HCT116 (cell line): Measurements from ENCODE around the gene PILRA. TPM values are rescaled to one million over a fixed set of nuclear protein-coding genes. Genes with fewer than 3 reads are reported as not detected.

Experiments
- ATAC-seq: fragments of 200-7000 bp; cut with Tn5 transposase; 2 replicates; pipeline ENCODE4 v1.9.1; 2020; ENCODE audit warnings: mild to moderate bottlenecking, moderate library complexity
- BruUV-seq: library from RNA; stranded (reverse); fragments of 400-500 nt; replicated peaks from 2 replicates; lab custom pipeline; 2021; lab: Mats Ljungman, UMichigan
- CTCF ChIA-PET: fragments of 300-600 bp; sonication (Branson Sonifier 250); formaldehyde crosslinking; loops from one replicate; lab custom pipeline; 2021; ENCODE audit warnings: antibody characterized with exemption; lab: Charles Lee
- POLR2A ChIA-PET: fragments of 300-600, 350-600 bp; sonication (Branson Sonifier 250); formaldehyde crosslinking; loops from one replicate; lab custom pipeline; 2021; ENCODE audit warnings: antibody characterized with exemption; lab: Charles Lee
- RAD21 ChIA-PET, 2 experiments: fragments of 300-600 bp; sonication (Branson Sonifier 250); formaldehyde crosslinking; loops; one replicate each; lab custom pipeline; 2023; ENCODE audit warnings: low total read pairs in 2 of 2; ENCODE audit not compliant: uncharacterized antibody in 2 of 2, unreplicated experiment in 2 of 2, low non-redundant PET in 1 of 2; lab: Charles Lee
- DNase-seq: peaks from one replicate; pipeline ENCODE4 v3.0.0-alpha.2; 2010; ENCODE audit warnings: low read depth, low spot score
- H2AFZ ChIP-seq: fragments of 200-600 bp; shearing (Covaris generic), sonication (generic); 2 replicates; pipeline ENCODE4 v1.6.1; 2017; ENCODE audit warnings: low read depth, mixed run types, mixed read lengths, antibody characterized with exemption, low read length; ENCODE audit not compliant: poor library complexity, severe bottlenecking
- H3K27ac ChIP-seq: 2 replicates; pipeline ENCODE4 v1.5.1; 2012; ENCODE audit warnings: low read depth, low read length
- H3K27me3 ChIP-seq: fragments of 200-600 bp; sonication (generic); 2 replicates; pipeline ENCODE4 v1.6.1; 2016; ENCODE audit warnings: mixed run types, low read length, mixed read lengths; ENCODE audit not compliant: insufficient read depth
- H3K36me3 ChIP-seq, 2 experiments: fragments of 200-500 bp in 1 of 2; fragments of 200-600 bp in 1 of 2; sonication (Bioruptor generic) in 1 of 2; sonication (generic) in 1 of 2; 2 replicates each; pipeline versions ENCODE4 v1.5.1 to v1.6.1; 2014 to 2016; ENCODE audit warnings: low read length in 2 of 2, inconsistent platforms in 1 of 2, mixed read lengths in 1 of 2, mixed run types in 1 of 2; ENCODE audit not compliant: insufficient read depth in 2 of 2, control insufficient read depth in 1 of 2
- H3K4me1 ChIP-seq, 2 experiments: fragments of 200-600 bp in 1 of 2; sonication (generic) in 1 of 2; 2 replicates each; pipeline versions ENCODE4 v1.5.1 to v1.6.1; 2012 to 2017; ENCODE audit warnings: low read length in 2 of 2, inconsistent platforms in 1 of 2, mild to moderate bottlenecking in 1 of 2, mixed read lengths in 1 of 2, mixed run types in 1 of 2, moderate library complexity in 1 of 2; ENCODE audit not compliant: insufficient read depth in 2 of 2, control insufficient read depth in 1 of 2
- H3K4me2 ChIP-seq: fragments of 200-600 bp; sonication (generic); 2 replicates; pipeline ENCODE4 v1.6.1; 2017; ENCODE audit warnings: mixed run types, low read length, mixed read lengths
- H3K4me3 ChIP-seq, 2 experiments: fragments of 200-600 bp in 1 of 2; sonication (generic) in 1 of 2; replicated peaks in 1 of 2; 2 replicates each; pipeline ENCODE4 v1.5.1; 2011 to 2016; ENCODE audit warnings: low read length in 2 of 2, control low read depth in 1 of 2, low read depth in 1 of 2, mild to moderate bottlenecking in 1 of 2, mixed read lengths in 1 of 2, mixed run types in 1 of 2
- H3K79me2 ChIP-seq: fragments of 200-600 bp; sonication (generic); 2 replicates; pipeline ENCODE4 v1.6.1; 2017; ENCODE audit warnings: mild to moderate bottlenecking, mixed run types, low read length, moderate library complexity, mixed read lengths; ENCODE audit not compliant: insufficient read depth
- H3K9ac ChIP-seq: fragments of 200-600 bp; sonication (generic); 2 replicates; pipeline ENCODE4 v1.6.1; 2016; ENCODE audit warnings: low read length, mixed read lengths
- H3K9me2 ChIP-seq: fragments of 200-600 bp; sonication (generic), shearing (Covaris generic); 2 replicates; pipeline ENCODE4 v1.6.1; 2017; ENCODE audit warnings: mixed run types, mild to moderate bottlenecking, moderate library complexity; ENCODE audit not compliant: insufficient read depth
- H3K9me3 ChIP-seq, 2 experiments: fragments of 200-500 bp in 1 of 2; fragments of 200-600 bp in 1 of 2; sonication (Bioruptor generic) in 1 of 2; sonication (generic) in 1 of 2; 2 replicates each; pipeline ENCODE4 v1.6.1; 2014 to 2017; ENCODE audit warnings: low read length in 2 of 2, mixed read lengths in 2 of 2, inconsistent platforms in 1 of 2, low read depth in 1 of 2, mild to moderate bottlenecking in 1 of 2, mixed run types in 1 of 2, moderate library complexity in 1 of 2; ENCODE audit not compliant: control insufficient read depth in 1 of 2, insufficient read depth in 1 of 2
- H4K20me1 ChIP-seq: fragments of 200-600 bp; sonication (generic), shearing (Covaris generic); 2 replicates; pipeline ENCODE4 v1.6.1; 2017; ENCODE audit warnings: mixed run types, mild to moderate bottlenecking, moderate library complexity; ENCODE audit not compliant: insufficient read depth
- CBX3 ChIP-seq: IDR thresholded peaks from 2 replicates; pipeline ENCODE4 v1.6.1; 2012; ENCODE audit warnings: low read depth
- ELF1 ChIP-seq: IDR thresholded peaks from 2 replicates; pipeline ENCODE4 v1.6.1; 2012; ENCODE audit warnings: low read depth, borderline replicate concordance
- EZH2 ChIP-seq: fragments of 200-600 bp; sonication (generic); IDR thresholded peaks from 2 replicates; pipeline ENCODE4 v1.6.1; 2017; ENCODE audit warnings: antibody characterized with exemption, mixed run types
- EZH2phosphoT487 ChIP-seq: fragments of 200-600 bp; IDR thresholded peaks from 2 replicates; pipeline ENCODE4 v1.6.1; 2018; ENCODE audit warnings: antibody characterized with exemption, borderline replicate concordance
- MAX ChIP-seq: IDR thresholded peaks from 2 replicates; pipeline ENCODE4 v1.6.1; 2012
- POLR2A ChIP-seq: IDR thresholded peaks from 2 replicates; pipeline ENCODE4 v1.7.0; 2011; ENCODE audit warnings: borderline replicate concordance; ENCODE audit not compliant: insufficient read depth, insufficient read length; ENCODE audit errors: extremely low read depth
- REST ChIP-seq: IDR thresholded peaks from 2 replicates; pipeline ENCODE4 v1.6.1; 2012; ENCODE audit warnings: low read depth
- SRF ChIP-seq: IDR thresholded peaks from 2 replicates; pipeline ENCODE4 v1.6.1; 2012; ENCODE audit warnings: low read depth
- YY1 ChIP-seq: IDR thresholded peaks from 2 replicates; pipeline ENCODE4 v1.6.1; 2011; ENCODE audit warnings: low read length, low read depth, moderate library complexity, mild to moderate bottlenecking; ENCODE audit not compliant: insufficient replicate concordance; ENCODE audit errors: extremely low read depth
- intact Hi-C: fragments of 100-400 bp; cut with micrococcal nuclease; formaldehyde crosslinking; loops from 2 replicates; pipeline ENCODE4 v1.10.0; 2022
- total RNA-seq: library from RNA; stranded (reverse); gene quantifications from one replicate; pipeline ENCODE4 v1.2.1, GENCODE V29; 2021; ENCODE audit not compliant: unreplicated experiment
- TF ChIP-seq, protein P1 (sequence below), 3 experiments: fragments of 200-600 bp in 1 of 3; sonication (generic) in 1 of 3; IDR thresholded peaks in 2 of 3; conservative IDR thresholded peaks in 1 of 3; 2 replicates each; pipeline ENCODE4 v1.5.1; 2012 to 2017; ENCODE audit warnings: low read depth in 2 of 3, low read length in 2 of 3, antibody characterized with exemption in 1 of 3, borderline replicate concordance in 1 of 3, control low read depth in 1 of 3, mild to moderate bottlenecking in 1 of 3, mixed read lengths in 1 of 3, mixed run types in 1 of 3, moderate library complexity in 1 of 3; ENCODE audit not compliant: insufficient read depth in 1 of 3

PILRA gene
- total RNA-seq, 1 experiment from 2014 or later = 1.8 TPM

- no peak overlapping the region for H3K27ac ChIP-seq
- DNase-seq (no peak), ATAC-seq (no peak)
- H3K4me1 ChIP-seq = no peaks in the 10 kb centered on the region
- no peaks in the 10 kb centered on the region for H3K9me2 ChIP-seq
- no peaks in the 10 kb centered on the region for H3K79me2 ChIP-seq
- no peak overlapping the region for H3K4me3 ChIP-seq
- no peaks in the 10 kb centered on the region for H3K9me3 ChIP-seq
- H3K4me2 ChIP-seq = no peak overlapping the region
- BruUV-seq = no TSS peak
- no peak for TF ChIP-seq POLR2A
- TF ChIP-seq, protein P1, sequence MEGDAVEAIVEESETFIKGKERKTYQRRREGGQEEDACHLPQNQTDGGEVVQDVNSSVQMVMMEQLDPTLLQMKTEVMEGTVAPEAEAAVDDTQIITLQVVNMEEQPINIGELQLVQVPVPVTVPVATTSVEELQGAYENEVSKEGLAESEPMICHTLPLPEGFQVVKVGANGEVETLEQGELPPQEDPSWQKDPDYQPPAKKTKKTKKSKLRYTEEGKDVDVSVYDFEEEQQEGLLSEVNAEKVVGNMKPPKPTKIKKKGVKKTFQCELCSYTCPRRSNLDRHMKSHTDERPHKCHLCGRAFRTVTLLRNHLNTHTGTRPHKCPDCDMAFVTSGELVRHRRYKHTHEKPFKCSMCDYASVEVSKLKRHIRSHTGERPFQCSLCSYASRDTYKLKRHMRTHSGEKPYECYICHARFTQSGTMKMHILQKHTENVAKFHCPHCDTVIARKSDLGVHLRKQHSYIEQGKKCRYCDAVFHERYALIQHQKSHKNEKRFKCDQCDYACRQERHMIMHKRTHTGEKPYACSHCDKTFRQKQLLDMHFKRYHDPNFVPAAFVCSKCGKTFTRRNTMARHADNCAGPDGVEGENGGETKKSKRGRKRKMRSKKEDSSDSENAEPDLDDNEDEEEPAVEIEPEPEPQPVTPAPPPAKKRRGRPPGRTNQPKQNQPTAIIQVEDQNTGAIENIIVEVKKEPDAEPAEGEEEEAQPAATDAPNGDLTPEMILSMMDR (IDR thresholded peaks at IDR 0.05 in 2 of 3, conservative IDR thresholded peaks at IDR 0.05 in 1 of 3; ENCODE audit: borderline replicate concordance in 1 of 3, insufficient read depth in 1 of 3, low read depth in 2 of 3, low read length in 2 of 3) = no peak
- no peaks in the 10 kb centered on the region for H3K27me3 ChIP-seq
- CTCF ChIA-PET = interaction anchor here (1.3 kb wide), 1 partner anchor 14 kb away, joined by 5 read pairs; no protein-coding TSS in a partner anchor
- no peaks in the 10 kb centered on the region for H4K20me1 ChIP-seq
- no peak overlapping the region for H3K9ac ChIP-seq
- H2AFZ ChIP-seq = no peak overlapping the region
- RAD21 ChIA-PET = no interaction called here
- POLR2A ChIA-PET = no interaction called here
- intact Hi-C loops = no loop called here
- no peaks in the 10 kb centered on the region for H3K36me3 ChIP-seq
Measured at GRCh38 chr7:100393233-100393905, 20.1 kb downstream of the PILRA start.

- no peaks in the 10 kb centered on the region for H4K20me1 ChIP-seq
- no peaks in the 10 kb centered on the region for H3K36me3 ChIP-seq
- intact Hi-C loops = no loop called here
- no peak overlapping the region for H3K27ac ChIP-seq
- no peaks in the 10 kb centered on the region for H3K79me2 ChIP-seq
- CTCF ChIA-PET = interaction anchor here (1.3 kb wide), 1 partner anchor 13 kb away, joined by 5 read pairs; no protein-coding TSS in a partner anchor
- no peaks in the 10 kb centered on the region for H3K9me2 ChIP-seq
- no peaks in the 10 kb centered on the region for H3K9me3 ChIP-seq
- no peak overlapping the region for H3K4me3 ChIP-seq
- no peaks in the 10 kb centered on the region for H3K27me3 ChIP-seq
- no peak overlapping the region for H3K9ac ChIP-seq
- BruUV-seq = no TSS peak
- DNase-seq = no peak
- RAD21 ChIA-PET = no interaction called here
- H2AFZ ChIP-seq = no peak overlapping the region
- no peak overlapping the region for H3K4me2 ChIP-seq
- POLR2A ChIA-PET = no interaction called here
- H3K4me1 ChIP-seq = no peaks in the 10 kb centered on the region
- no peak for ATAC-seq
- no peak for TF ChIP-seq EZH2phosphoT487
- TF ChIP-seq REST = no peak
- TF ChIP-seq ELF1 = no peak
- TF ChIP-seq CBX3 = no peak
- no peak for TF ChIP-seq YY1
- TF ChIP-seq SRF = no peak
- no peak for TF ChIP-seq MAX
- TF ChIP-seq, protein P1 (IDR thresholded peaks at IDR 0.05 in 2 of 3, conservative IDR thresholded peaks at IDR 0.05 in 1 of 3; ENCODE audit: borderline replicate concordance in 1 of 3, insufficient read depth in 1 of 3, low read depth in 2 of 3, low read length in 2 of 3) = no peak
- TF ChIP-seq EZH2 = no peak
Measured at GRCh38 chr7:100394077-100394476, 20.8 kb downstream of the PILRA start.
